LNCAP (cell line): ENCODE results near the gene ARID3C.

Experiments
- CTCF ChIP-seq: fragments of 450-650 bp; IDR thresholded peaks from 2 replicates; pipeline ENCODE4 v1.5.1; 2017; ENCODE audit warnings: mild to moderate bottlenecking

Gene ARID3C

GRCh38 chr9:34615132-34615531 is 13.7 kb downstream of the ARID3C start:
- no peak for TF ChIP-seq CTCF

- peak; percentile 85 for TF ChIP-seq CTCF
Observed at GRCh38 chr9:34612788-34613390, 16.0 kb downstream of the ARID3C start.

GRCh38 chr9:34611811-34612787 is 16.8 kb downstream of the ARID3C start, which contains the start of gene RPP25L:
RPP25L (minus strand) TSS chr9:34612097; CDS start chr9:34611296, 801 bp downstream.
- TF ChIP-seq CTCF: no peak

GRCh38 chr9:34611251-34611810 is 17.5 kb downstream of the ARID3C start:
- peak; percentile 14; the same call in 1 of the 2 replicates for TF ChIP-seq CTCF

- TF ChIP-seq CTCF: no peak
Observed at GRCh38 chr9:34610434-34611206, 18.2 kb downstream of the ARID3C start.

- no peak for TF ChIP-seq CTCF
Observed at GRCh38 chr9:34607331-34607730, 21.5 kb downstream of the ARID3C start.

- no peak for TF ChIP-seq CTCF
Observed at GRCh38 chr9:34606905-34607304, 22.0 kb downstream of the ARID3C start.
